HG03159 (cell line): Measurements from ENCODE around the gene ARFGAP3.

Experiments
- ATAC-seq: cut with Tn5 transposase; IDR thresholded peaks from one replicate; pipeline ENCODE4 v1.9.1; 2021; ENCODE audit warnings: mild to moderate bottlenecking, moderate library complexity; ENCODE audit not compliant: unreplicated experiment

The ARFGAP3 gene

DNA sequence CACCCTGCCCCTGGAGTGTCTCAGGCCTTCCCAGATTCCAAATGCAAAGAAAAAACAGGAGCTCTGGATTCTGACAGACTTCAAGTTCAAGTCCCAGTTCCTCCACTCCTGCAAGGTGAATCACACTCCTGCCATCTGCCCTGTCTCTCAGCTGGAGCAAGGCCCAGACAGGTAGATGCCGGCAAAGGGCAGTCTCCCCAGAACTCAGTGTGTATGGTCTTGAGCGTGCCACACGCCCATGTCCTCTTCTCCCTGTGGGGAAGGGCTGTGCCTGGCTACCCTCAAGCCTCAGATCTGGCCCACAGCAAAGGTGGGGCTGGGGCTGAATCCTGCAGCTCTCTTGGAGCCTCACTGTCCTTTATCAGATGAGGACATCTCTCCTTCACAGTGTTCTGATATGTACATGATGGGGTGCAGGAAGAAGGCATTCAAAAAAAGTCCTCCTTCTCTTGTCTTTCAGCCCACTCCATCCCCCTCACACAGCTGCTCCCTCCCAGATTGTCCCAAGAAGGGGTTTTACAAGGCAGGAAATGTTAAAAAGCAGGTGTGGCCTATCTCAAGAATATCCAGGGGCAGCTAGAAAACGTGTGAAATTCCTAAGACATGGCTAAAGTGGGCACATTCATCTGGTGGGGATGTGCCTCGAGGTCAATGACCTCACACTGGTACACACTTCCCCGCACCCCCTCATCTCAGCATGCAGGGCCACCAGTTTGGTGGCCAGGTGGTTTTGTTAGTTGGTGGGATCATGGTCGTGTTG, 27.7 kb upstream of the ARFGAP3 start:
- no peak for ATAC-seq

DNA sequence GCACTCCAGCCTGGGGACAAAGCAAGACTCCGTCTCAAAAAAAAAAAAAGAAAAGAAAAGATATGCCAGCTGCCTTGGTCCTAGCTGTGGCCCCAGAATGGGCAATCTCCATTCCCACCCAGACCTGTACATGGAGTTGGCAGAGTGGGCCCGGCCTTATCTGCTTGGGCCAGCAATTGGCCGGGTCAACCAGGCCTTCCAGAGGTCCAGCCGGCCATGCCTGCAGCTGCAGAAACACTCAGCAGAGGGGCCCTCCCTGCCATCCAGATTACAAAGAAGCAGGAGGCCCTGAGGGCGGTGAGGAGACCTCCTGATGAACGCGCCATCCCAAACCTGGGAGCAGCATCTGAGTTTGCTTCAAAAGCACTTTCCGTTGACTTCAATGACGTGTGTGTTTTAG, 26.9 kb upstream of the ARFGAP3 start:
- ATAC-seq: no peak

DNA sequence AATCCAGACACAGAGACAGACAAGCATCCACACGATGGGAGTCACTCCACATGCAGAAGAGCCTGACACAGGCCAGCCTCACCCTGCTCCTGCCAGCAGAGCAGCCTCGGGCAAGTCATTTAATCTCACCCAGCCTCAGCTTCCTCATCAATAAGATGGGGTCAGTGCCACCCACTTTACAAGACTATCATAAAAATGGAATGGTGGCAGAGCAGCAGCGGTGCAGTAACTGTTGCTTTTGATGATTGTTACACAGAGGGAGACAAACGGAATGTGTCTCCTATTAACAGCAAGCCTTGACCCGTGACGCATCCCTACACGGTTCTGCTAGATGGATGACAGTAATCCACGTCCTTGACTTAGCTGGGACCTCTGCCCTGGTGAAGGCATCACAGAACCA, 26.0 kb upstream of the ARFGAP3 start:
- no peak for ATAC-seq

DNA sequence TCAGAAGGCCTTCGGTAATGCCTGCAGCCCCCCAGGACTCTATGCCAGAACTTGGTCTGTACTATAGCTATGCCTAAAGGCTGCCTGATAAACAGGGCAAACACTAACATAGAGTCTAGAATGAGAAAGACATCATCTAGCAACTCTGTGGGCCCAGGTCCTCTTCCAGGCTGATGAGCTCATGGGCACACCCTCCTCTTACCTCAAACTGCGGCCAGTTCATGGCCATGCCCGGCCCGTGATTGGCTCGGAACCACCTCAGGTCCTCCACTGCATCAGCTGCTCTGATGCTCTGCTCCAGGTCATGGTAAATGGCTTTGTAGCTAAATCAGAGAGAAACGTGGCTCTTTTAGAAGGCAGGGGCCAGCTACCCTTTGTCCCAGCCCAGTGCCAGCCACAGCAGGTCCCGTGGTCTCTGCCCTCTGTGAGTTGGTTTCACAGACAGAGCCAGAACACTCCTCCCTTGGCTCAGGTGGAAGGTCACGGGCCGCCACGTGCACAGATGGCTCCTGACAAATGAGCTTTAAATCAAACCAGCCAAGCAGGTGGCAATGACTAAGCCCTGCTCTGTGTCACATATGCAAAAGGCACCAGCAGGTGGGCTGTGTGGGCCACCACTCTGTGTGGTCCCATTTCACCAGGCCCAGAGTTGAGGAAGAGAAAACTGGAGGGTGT, 25.0 kb upstream of the ARFGAP3 start:
- no peak for ATAC-seq

DNA sequence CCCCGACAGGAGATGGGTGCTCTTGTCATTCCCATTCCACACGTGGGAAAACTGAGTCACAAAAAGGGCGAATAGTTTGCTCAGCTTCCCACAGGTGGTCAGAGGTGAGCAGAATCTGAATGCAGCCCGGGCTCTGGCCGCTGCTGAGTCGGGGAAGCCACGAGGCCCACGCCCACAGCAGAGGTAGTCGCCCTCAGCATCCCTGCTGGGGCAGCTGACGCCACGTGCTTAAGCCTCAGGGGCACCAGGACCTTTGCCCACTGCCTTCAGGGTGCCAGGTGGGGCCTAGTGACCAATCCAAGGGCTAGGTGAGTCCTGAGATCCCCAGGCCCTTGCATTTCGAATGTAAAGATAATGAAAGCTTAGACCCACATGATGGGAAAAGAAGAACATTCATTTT, 24.2 kb upstream of the ARFGAP3 start:
- no peak for ATAC-seq

DNA sequence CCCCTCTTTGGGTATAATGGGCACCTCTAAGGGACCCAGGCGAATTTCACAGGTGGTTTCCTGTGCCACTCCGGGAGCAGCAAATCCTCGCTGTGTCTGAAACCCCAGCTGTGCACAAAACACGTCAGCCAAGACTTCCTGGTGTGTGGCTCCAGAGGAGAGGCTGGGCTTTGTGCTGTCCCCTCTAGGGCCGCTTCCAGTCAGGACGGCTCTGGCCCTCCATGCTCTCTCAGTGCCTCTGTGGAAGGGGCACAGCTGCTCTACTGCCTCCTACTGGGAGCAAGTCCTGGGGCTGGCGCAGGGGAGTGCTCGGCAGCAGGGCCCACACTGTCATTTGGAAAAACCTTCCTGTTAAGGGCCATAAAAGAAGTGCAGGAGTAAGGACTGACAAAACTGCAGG, 23.7 kb upstream of the ARFGAP3 start:
- no peak for ATAC-seq

DNA sequence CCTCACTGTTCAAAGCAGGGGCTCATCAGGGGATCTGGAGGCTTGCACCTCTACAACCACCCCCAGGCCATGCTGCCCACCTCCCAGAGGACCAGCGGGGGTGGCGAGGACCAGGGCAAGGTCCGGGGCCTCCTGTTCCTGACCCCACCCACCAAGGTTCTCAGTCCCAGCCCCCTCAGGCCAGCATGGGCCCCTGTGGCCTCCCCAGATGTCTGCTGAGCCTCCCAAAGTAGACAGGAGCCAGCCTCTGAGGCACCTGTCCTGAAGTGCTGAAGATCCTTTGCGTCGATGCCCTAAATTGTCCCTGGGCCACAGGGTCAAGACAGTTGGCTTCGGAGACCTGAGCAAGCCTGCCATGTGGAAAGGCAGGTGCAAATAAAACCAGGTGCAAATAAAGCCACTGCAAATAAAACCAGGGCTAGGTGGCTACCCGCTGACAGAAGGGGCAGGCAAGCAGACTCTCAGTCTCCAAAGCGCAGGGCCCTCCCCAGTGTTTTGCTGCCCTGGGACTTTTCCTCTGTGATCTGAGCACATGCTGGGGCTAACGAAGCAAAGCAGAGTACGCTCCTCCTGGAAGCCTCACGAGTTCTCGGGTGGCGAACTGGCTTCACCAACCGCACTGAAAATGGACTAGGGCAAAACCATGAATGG, 22.4 kb upstream of the ARFGAP3 start:
- no peak for ATAC-seq

DNA sequence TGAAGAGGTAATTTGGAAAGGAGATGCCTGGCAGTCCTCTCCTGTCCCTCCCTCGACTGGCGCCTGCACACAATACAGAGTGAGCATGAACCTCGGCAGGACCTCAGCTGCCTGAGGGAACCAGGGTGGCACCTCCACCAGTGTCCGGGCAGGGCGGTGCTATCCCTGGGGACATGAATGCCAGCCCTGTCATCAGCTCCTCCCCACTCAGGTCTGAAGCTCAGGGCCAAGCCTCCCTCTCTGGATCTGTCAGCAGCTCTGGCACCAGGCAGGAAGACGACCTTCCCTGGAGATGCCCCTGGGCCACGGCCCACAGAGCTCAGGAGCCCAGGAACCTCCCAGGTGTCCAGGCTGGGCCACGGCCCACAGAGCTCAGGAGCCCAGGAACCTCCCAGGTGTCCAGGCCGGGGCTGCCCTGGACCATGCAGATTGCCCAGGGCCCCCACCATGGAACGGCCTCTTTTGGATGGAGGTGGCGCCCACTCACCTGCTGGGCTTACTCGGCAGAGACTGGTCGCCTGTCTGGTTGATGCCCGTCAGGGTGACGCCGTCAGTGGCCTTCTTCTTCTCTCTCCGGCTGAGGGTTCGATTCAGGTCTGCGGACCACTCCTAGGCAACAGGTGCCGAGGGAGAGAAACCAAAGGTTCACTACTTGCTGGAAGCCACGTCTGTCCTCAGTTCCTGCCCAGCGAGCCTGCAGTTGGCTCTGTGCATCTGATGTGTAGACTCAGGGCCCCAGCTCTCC, 21.7 kb upstream of the ARFGAP3 start:
- no peak for ATAC-seq

DNA sequence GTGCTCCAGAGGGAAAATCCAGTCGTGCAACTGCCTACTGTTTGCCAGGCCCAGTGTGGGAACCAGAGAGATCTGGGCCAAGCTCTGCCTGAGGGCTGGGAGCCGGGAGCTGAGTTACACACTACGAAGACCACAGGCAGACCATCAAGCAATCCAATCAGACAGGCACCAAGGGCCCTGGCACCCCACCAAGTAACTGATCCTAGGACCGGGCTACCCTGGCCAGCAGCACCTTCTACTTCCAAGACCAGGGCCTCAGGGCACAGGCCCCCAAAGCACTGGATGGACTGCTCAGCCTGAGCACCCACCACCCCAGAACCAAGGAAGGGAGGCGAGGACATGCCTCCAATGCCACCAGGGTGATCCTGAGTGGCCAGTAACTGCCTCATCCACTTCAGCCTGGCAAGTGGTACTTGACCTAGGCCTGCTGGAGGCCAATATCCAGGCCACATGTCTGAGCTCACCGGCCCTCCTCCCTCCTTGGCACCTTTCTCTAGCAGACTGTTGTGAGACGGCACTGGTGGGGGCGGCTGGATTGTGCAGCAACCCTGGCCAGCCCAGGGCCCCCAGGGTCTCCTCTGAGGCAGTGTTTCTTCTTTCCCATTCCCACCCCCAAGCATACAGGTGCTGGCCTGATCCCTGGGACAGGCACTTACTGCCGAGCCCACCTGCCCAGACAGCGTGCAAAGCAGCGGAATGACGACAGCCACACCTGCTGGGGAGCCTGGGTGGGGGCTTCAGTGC, 20.7 kb upstream of the ARFGAP3 start:
- no peak for ATAC-seq

DNA sequence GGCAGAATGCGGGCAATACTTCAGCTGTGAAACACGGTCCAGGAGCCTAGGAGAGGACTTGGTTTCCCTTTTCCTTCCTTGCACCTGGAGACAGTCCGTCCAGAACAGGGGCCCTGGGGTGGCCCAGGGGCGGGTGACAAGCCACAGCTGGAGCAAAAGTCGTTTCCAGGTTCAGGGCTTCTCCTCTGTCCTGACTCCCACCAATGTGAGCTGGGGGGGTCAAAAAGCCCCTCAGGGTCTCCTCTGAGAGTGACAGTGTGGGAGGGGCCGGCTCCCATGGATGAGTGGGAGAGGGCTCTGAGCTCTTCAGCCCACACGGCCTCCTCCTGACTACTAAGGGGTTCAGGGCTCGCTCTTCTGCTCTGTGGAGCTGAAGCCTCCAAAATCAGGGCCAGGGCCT, 20.1 kb upstream of the ARFGAP3 start:
- no peak for ATAC-seq

DNA sequence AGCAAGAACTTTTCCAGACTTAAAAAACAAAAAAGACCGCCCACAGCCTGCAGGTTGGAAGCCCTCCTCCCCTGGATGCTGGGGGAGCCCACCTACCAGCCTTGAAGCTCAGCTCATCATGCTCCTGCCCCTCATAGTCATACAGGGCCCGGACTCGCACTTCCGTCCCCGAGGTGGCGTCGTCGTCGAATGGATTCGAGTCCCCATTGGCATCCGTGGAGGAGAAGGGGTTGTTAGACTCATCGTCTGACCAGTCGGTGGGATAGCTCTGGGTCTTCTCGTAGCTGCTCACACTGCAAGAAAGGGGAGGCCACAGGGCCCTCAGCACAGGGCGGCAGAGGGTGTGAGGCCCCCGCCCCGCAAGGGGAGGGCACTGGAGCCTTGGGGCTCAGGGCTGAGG, 19.0 kb upstream of the ARFGAP3 start:
- ATAC-seq: no peak

DNA sequence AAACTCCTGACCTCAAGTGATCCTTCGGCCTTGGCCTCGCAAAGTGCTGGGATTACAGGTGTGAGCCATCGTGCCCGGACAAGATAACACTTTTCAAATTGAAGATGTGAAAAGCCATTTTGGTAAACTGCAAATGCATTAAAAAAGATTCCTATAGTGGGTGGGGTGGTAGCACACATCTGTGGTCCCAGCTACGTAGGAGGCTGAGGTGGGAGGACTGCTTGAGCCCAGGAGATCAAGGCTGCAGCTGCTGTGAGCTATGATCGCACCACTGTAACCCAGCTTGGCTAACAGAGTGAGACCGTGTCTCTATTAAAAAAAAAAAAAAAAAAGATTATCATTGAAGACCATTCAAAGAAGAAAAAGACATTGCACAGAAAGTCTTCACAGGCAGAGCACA, 16.9 kb upstream of the ARFGAP3 start:
- no peak for ATAC-seq

DNA sequence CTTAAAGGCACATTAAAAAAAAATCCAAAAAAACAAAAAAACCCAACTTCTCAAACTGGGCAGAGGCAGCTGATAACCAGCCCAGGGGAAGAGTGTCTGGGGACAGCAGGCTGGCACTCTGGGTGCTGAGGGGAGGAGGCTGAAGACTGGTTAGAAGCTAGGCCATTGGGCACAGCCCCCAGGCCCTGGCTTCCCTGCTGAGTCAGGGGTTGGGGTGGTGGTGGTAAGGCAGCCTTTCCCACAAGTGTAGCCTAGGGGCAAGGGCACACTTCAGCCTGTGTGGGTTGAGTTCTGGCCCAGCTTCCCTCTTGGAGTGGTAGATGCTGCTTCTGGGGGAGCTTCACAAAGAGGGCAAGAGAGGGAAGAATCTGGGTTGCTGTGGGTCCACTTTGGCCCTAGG, 16.3 kb upstream of the ARFGAP3 start:
- no peak for ATAC-seq

DNA sequence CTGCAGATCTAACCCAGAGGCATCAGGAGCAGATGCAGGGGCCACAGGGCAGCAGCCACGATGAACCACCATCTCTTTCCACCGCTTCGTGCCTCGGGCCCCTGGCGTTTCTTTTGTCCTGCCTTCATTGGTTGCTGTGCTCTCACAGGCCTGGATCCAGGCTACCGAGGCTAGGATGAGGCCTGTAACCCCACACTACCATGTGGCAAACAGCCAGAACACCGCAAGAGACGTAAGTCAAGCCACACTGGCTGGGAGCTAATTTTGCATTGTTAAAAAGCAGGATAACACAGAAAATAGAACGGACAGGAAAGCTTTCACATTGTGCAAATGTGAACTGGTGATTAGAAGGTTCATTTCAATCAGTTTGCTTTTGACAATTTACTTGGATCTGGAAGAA, 15.7 kb upstream of the ARFGAP3 start:
- ATAC-seq: no peak

DNA sequence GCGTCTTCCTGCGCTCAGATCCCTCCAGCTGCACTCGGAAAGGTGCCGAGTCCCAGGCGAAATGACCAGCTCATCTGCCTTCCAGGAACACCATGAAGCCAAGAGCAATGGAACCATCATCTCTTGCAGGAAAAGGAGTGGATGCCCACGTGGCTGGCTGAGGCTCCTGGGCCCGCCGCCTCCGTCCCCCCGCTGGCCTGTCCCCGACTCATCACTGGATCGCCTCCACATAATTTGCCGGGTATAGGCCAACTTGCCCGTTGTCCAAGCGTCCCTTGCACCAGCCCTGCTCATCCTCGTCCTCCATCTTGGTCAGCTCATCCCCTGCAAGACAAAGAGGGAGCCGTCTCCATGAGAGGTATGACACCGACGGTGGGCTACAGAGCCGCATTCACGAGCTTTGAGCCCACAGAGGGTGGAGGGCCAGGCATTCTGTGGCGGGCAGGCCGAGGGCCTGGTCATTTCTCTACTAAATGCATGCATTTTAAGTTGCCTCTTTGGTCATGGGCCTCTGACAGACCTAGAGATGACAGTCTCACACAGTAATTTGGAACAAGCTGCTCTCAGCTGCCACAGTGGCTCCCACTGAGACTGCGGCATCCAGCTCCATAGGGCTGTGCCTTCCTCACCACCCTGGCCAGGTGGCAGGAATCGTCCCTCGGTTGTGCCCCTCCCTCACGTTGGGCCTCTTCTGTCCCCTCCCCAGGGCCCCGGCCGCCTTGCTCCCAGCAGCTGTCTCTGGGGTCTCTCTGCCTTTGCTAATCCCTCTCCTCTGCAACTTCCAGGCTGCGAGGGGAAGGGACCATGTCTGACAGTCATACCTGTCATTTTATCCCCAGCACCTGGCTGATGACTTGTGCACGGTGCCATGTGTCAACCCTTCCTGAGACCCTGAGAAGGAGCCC, 14.3 kb upstream of the ARFGAP3 start:
- ATAC-seq: no peak

DNA sequence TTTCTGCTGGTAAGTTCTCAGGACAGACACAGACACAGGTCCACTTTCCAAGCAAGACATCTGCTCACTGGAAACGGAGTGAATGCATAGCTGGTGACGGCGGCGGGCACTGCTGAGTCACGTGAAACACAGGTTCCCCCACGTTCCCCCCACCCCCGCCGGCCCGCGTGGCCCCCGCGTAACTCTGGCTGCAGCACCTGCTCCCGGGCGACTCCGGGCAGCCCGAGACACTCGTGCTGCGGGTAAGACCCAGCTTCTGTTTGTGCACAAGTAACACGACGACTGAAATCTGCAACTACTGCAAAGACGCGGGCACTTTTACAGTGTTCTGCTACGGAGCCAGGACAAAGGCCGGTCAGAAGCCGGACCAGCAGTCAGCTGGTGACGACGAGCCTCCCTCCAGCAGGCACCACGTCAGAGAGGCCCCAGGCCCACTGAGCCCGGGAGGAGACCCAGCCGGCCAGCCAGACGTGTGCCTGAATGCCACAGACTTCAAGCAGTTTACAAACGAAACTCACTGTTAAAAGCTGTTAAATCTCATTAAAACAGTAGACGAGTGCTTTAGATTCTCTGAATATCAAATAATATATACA, 12.9 kb upstream of the ARFGAP3 start:
- ATAC-seq: no peak

DNA sequence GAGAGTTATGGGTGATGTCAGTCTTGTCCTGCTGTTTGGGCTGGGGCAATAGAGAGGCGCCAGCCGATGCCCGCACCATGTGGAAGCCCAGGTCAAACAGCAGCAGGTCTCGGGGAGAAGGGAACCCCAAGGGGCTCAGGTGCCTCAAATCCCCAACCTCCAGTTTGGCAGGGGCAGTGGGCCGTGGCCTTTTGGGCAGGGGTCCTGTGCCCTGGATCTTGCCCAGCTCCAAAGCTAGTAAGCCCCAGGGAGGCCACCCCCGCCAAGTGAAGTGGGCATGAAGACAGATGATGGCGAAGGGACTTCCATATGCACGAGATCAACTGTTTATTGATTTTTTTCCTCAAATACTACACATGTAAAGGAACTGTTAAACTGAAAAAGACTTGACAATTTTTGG, 12.4 kb upstream of the ARFGAP3 start:
- no peak for ATAC-seq

DNA sequence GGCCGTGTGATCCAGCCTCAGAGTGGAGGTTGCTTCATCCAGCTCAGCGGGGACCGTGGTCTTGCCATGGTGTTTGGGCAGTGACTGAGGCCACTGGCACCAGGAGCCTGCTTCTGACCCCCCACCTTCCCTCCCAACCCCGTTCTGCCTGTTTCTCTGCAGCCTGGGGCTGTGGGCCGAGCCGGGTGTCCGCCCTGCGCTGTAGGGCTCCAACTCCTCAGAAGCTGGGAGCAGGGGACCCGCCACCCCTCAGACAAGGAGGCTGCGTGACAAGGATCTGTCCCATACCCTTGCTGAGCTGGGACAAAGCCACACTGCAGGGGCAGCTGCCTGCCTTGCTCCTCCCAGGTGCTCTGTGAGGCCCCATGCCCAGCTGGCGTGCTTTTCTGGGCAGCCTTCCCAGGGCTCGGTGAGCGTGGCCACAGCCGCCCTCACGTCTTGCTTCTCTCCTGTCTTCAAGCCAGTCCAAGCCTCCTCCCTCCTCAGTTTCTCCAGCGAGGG, 11.7 kb upstream of the ARFGAP3 start:
- no peak for ATAC-seq

DNA sequence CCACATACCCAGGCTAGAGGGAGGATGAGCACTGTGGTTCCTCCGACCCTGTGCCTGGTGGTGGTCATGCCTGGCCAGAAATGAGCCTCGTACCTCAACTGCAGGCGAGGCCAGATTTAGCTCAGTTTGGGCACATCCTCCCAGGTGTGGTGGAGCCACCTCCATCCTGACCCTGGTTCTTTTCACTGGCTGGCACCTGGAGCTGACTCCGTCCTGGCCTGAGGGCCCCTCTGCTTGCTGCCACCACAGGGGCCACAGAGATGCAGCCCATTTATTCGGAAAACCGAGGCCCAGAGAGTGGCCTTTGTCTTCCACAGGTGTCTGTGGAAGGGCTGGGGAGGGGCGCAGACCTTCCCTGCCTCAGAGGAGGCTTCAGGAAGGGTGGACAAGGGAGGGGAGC, 9.0 kb upstream of the ARFGAP3 start:
- ATAC-seq: no peak
